Cardiac fibroblast (primary cell): ENCODE data around the gene EXOC3.
"Not testable (repeated sequence)": the region's sequence is repeated elsewhere in the genome, so short reads cannot be mapped to it uniquely, and the experiment has no call there.

Experiments used
- DNase-seq, 2 donors: peaks; one replicate each; pipeline versions ENCODE4 v3.0.0 to v3.0.0-alpha.2; 2010; ENCODE audit warnings: low read depth in 2 of 2
- H3K4me3 ChIP-seq, 2 donors: replicated peaks in 1 of 2; 1 replicate in 1 of 2; 2 replicates in 1 of 2; pipeline ENCODE4 v1.5.1; 2011; ENCODE audit warnings: low read depth in 2 of 2, low read length in 2 of 2, mild to moderate bottlenecking in 2 of 2, moderate library complexity in 1 of 2
- CTCF ChIP-seq: IDR thresholded peaks from one replicate; pipeline ENCODE4 v1.5.1; 2011; ENCODE audit warnings: low read depth, mild to moderate bottlenecking, low read length, inconsistent platforms

Gene EXOC3

GRCh38 chr5:398475-399295, 44.3 kb upstream of the EXOC3 start:
- DNase-seq, result no peak
- H3K4me3 ChIP-seq, result no peak overlapping the region
- TF ChIP-seq CTCF, result no peak

- TF ChIP-seq CTCF, result no peak
- DNase-seq, result peak; percentile 95 to 98
- peak overlapping the region; percentile 11 to 30 for H3K4me3 ChIP-seq
Observed at GRCh38 chr5:399296-400281, 43.4 kb upstream of the EXOC3 start.

GRCh38 chr5:400282-401145, 42.5 kb upstream of the EXOC3 start:
- peak in 1 of 2 donors; percentile 29 for DNase-seq
- TF ChIP-seq CTCF, result no peak
- H3K4me3 ChIP-seq, result peak overlapping the region; percentile 11 to 30

- H3K4me3 ChIP-seq, result no peak overlapping the region
- no peak for DNase-seq
- no peak for TF ChIP-seq CTCF
Observed at GRCh38 chr5:401146-402034, 41.6 kb upstream of the EXOC3 start.

GRCh38 chr5:402219-402614, 40.8 kb upstream of the EXOC3 start:
- H3K4me3 ChIP-seq, DNase-seq: not testable (repeated sequence)

GRCh38 chr5:402615-403359, 40.2 kb upstream of the EXOC3 start:
- no peak for DNase-seq
- no peak for TF ChIP-seq CTCF
- H3K4me3 ChIP-seq, result no peak overlapping the region
